Coronary artery (tissue), 2 donors: ENCODE measurements around the gene TLK2.
"Not testable (repeated sequence)": the region's sequence is repeated elsewhere in the genome, so short reads cannot be mapped to it uniquely, and the experiment has no call there.

Source experiments
- DNase-seq: peaks from one replicate; pipeline ENCODE4 v3.0.0-alpha.2; 2017; ENCODE audit warnings: low spot score
- H3K27ac ChIP-seq, 2 donors: fragments of 200-600 bp; sonication (generic); one replicate each; pipeline ENCODE4 v1.5.1; 2016 to 2019
- H3K4me3 ChIP-seq: fragments of 200-600 bp; sonication (generic); 2 replicates; pipeline ENCODE4 v1.5.1; 2016; ENCODE audit warnings: mild to moderate bottlenecking, moderate library complexity
- TF ChIP-seq, protein P1 (sequence below): fragments of 200-600 bp; sonication (generic); IDR thresholded peaks from one replicate; pipeline ENCODE4 v1.5.1; 2019; ENCODE audit warnings: antibody characterized with exemption

The TLK2 gene

DNA sequence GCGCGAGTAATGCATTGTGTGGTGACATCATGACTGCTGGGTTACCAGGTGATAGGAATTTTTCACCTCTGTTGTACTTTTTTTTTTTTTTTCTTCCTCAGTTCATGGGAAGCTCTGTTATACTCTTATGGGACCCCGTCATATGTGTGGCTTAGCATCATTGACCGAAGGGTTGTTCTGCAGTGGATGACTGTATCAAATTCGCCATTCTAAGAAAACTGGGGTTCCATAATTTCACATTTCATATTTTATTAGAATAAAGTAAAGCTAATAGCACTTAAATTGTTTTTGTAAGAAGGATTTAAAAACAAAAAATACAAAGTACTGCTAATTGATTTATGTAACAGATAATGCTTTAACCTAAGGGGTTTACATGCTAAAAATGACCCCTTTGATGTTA, 116.9 kb downstream of the TLK2 start:
- Histone ChIP-seq H3K27ac (no peak overlapping the region), H3K4me3 (no peak overlapping the region)
- no peak for DNase-seq
- TF ChIP-seq, protein P1, sequence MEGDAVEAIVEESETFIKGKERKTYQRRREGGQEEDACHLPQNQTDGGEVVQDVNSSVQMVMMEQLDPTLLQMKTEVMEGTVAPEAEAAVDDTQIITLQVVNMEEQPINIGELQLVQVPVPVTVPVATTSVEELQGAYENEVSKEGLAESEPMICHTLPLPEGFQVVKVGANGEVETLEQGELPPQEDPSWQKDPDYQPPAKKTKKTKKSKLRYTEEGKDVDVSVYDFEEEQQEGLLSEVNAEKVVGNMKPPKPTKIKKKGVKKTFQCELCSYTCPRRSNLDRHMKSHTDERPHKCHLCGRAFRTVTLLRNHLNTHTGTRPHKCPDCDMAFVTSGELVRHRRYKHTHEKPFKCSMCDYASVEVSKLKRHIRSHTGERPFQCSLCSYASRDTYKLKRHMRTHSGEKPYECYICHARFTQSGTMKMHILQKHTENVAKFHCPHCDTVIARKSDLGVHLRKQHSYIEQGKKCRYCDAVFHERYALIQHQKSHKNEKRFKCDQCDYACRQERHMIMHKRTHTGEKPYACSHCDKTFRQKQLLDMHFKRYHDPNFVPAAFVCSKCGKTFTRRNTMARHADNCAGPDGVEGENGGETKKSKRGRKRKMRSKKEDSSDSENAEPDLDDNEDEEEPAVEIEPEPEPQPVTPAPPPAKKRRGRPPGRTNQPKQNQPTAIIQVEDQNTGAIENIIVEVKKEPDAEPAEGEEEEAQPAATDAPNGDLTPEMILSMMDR = no peak

DNA sequence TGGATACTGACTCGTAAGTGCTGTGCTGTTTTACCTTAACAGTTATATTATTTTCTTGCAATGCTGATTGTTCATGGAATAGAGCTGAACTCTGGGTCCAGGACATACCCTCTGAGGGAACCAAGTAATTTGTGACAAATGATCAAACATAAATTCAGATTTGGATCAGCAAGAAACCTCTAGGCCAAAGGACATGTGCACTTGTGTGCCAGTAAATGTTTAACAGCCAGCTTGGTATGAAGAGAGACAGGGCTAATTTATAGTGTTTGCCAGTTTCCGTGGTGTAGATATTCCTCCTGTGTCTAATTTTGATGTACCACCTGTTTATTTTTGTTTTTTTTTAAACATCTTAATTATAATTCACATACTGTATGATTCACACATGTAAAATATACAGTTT, 118.0 kb downstream of the TLK2 start:
- H3K27ac ChIP-seq = no peak overlapping the region
- no peak for DNase-seq
- H3K4me3 ChIP-seq = no peak overlapping the region
- TF ChIP-seq, protein P1 = no peak

DNA sequence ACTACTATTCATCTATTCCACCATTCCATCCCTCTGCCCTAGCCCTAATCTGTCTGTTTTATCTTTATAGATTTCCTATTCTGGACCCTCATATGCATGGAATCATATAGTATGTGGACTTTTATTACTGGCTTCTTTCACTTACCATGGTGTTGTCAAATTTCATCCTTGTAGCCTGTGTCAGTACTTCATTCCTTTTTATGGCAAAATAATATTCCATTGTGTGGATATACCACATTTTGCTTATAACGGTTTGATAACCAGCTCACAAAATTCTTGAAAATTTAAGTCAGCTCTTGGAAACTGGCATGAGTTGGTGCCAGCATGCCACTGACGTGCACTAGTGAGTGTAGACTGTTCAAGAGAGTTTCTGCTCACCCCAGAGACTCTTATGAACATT, 118.5 kb downstream of the TLK2 start:
- H3K4me3 ChIP-seq = no peak overlapping the region
- DNase-seq = no peak
- no peak overlapping the region for H3K27ac ChIP-seq
- TF ChIP-seq, protein P1 = no peak

DNA sequence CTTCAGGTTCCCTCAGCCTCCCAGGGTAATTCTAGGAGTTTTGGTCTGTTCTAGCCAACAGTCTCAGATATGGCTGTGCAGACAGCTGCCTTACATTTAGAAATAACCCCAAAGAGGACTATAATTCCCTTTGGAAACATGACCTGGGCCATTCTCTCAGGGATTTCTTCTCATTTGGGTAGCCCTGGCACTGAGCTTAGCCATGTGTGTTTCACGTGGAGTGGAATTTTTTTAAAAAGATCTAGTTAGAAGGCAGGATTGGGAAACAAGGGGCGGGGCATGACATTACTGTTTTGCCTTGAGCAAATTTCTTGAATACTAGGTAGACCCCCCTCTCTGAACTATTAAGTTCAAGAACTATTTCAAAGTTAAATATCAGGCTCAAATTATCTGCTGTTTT, 119.3 kb downstream of the TLK2 start:
- TF ChIP-seq, protein P1 = no peak
- Histone ChIP-seq H3K27ac (no peak overlapping the region), H3K4me3 (no peak overlapping the region)
- no peak for DNase-seq

DNA sequence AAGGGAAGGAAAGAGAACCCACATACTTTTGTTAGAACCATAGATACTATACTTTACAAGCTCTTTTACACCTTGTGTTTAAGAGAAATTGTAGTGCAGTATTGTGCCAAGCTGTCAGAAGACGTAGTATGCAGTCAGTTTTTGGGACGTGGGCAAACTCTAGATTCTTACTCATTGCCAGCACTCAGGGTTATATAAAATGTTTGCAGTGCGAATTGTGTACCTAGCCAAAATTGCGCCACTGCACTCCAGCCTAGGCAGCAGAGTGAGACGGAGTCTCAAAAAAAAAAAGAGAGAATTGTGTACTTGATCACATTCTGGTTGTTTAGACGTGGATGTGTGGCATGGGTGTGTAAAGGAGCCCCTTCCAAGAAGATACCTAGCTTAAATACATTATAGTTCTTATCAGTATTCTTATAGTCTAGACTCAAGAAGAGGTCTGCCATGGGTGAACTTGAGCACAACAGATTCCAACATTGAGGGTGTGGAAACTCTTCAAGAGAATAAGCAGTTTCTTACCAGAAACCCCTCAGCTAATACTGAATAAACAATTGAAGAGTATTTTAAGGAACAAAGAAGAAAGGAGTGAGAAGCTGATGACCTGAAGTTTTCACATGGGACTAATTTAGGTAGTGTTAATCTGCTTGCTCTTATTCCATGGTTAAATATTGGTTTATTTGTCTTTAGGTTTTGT, 121.5 kb downstream of the TLK2 start:
- Histone ChIP-seq H3K4me3 (no peak overlapping the region), H3K27ac (no peak overlapping the region)
- DNase-seq = no peak
- TF ChIP-seq, protein P1 = no peak

GRCh38 chr17:62600805-62601204, 122.2 kb downstream of the TLK2 start:
- no peak overlapping the region for H3K4me3 ChIP-seq
- no peak for DNase-seq
- TF ChIP-seq, protein P1 = no peak
- no peak overlapping the region for H3K27ac ChIP-seq

GRCh38 chr17:62601471-62601870, 122.8 kb downstream of the TLK2 start:
- TF ChIP-seq, protein P1 = no peak
- H3K4me3 ChIP-seq = no peak overlapping the region
- DNase-seq = no peak
- H3K27ac ChIP-seq = no peak overlapping the region

DNA sequence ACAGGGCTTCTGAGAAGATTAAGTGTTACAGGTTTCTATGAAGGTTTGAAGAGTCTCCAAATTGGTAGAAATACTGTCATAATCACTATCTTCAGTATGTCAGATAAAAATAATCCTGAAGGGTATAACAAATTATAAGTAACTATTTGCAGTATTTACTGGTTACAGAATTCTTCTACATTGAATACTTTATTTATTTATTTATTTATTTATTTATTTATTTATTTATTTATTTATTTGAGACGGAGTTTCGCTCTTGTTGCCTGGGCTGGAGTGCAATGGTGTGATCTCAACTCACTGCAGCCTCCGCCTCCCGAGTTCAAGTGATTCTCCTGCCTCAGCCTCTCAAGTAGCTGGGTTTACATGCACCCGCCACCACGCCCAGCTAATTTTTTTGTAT, 125.2 kb downstream of the TLK2 start:
- not testable (repeated sequence) for DNase-seq, H3K27ac ChIP-seq, H3K4me3 ChIP-seq
